Posterior vena cava (tissue), 2 donors: Measurements from ENCODE around the gene SYNPO. TPM values are rescaled to one million over a fixed set of nuclear protein-coding genes. Genes with fewer than 3 reads are reported as not detected.

Source experiments
- DNase-seq: peaks from one replicate; pipeline ENCODE4 v3.0.0-alpha.2; 2020; ENCODE audit warnings: low spot score
- intact Hi-C, 2 donors: fragments of 100-400 bp; cut with DNase I; formaldehyde crosslinking; loops; one replicate each; pipeline versions ENCODE4 v1.14.1 to v1.14.2; 2022 to 2023
- total RNA-seq, 2 donors: library from RNA; stranded (reverse); fragmentation: NEBNext Ultra II Directional; extraction: Animal tissue kit (Norgen Biotek cat#: 25700); gene quantifications; one replicate each; pipeline ENCODE4 v1.2.1, GENCODE V29; 2021
- donor health status: DM: yes; HTN: yes; CAD: no.
- donor health status: DM: yes; HTN: yes; CAD: no.

The SYNPO gene
- total RNA-seq, 2 donors from 2014 or later, result 183 to 218 TPM

DNA sequence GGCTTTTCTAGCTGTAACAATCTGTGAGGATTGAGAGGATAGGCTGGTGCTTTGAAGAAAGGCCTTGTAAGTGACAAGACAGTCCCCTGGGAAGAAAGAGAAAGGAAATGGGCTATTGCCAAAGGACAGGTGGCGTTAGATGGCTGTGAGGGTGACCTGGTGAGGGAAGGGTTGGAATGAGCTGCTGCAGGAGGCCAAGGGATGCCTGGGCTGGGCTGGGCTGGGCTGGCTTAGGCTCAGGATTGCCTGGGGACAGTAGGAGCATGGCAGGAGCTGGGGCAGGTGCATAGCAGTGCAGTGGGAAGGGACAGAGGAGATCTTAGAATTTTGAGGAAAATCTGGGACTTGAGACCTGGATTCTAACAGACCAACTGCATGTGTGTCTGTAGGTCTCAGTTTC, 10.9 kb downstream of the SYNPO start:
- DNase-seq, result no peak
- intact Hi-C loops, result loop anchor here in 1 of 2 donors (2.0 kb wide), 1 partner anchor 85 kb away; no protein-coding TSS in a partner anchor

DNA sequence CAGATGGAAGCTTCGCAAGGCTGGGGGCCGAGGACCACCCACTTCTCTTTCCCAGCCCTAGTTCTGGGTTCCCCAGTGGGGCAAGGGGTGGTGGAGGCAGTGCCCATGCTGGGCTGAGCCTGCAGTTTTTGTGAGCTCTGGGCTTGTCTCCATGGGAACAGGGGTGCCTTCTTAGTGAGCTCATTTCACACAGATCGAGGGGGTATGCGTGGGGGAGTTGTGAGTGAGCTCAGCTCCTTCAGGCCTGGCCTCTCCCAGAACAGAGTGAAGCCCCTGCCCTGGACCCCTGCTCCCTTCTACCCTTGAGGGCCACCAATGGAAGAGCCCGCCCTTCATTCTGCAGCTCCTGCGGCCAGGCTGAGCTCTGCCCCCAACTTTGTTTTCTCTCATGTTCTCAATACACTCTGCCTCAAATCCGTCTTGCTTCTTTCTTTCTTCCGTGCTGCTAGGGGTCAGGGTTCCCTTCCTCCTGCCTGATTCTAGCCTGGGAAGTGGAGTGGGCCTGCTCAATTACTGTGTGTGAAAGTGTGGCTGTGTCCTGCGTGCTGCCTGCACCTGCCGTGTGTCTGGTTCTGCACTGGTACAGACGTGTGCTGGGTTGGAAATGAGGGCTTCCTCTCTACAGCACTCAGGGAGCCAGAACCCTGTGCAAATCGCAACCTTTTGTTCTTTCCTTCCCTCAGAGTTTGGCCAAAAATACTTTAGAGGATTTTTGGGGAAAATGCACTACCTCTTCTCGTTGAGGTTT, 11.6 kb downstream of the SYNPO start:
- intact Hi-C loops, result loop anchor here in 1 of 2 donors (2.0 kb wide), 1 partner anchor 85 kb away; no protein-coding TSS in a partner anchor
- DNase-seq, result no peak

DNA sequence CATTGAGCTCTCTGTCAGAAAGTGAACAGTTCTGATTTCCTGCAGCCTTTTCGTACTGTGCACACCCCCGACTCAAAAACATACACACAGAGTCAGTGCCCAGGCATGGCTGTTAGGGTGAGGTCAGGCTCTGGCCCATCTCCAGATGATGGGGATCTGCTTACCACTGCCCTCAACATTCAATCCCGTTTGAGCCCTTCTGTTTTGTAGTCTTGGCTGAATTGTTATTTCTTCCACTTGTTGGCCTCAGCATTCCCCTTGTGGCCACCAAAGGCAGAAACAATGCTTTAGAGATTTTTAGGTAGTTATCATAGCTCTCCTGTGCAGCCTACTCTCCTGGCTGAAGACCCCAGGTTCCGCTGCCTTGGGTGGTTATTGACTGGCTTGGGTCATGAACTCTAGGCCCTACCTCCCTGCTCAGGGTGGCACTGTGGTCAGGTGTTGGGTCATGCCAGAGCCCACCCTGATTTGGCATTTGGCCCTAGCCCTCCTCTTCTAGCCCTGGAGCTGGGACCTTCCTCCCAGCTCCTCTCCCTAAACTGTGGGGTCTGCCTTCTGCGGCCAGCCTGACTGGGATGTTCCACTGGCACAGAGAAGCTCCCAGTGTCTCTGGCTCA, 12.8 kb downstream of the SYNPO start:
- intact Hi-C loops, result no loop called here

DNA sequence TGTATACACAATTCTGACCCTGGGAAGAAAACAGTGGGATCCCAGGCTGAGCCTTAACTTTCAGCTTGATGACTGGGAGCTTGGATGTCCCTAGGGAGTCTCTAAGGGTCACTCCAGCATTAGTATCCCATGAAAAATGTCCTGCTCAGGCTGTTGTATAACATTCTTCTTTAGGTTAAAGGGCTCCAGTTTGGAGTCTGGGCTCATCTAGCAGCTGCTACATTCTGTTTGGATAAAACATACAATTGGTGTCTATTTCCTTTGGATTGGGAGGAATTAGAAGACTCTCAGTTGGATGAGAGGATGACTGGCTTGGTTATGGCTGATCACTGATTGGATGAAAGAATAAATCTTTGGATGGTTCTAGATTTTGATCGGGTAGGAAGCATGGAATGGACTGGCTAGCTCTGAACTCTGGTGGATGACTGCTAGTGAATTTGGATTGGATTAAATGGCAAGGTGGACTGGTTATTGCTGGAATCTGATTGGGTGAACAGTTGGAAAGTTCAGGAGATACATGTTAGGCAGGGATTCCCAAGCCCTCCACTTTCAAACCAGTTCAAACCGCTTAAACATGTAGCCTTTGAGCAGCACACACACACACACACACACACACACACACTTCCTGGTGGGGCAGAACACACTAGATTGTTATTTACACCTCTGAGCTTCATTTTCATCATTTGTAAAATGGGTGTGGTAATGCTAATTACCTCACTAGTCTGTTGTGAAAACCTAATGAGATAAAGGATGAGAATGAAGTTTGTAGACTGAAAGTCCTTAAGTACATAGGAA, 13.5 kb downstream of the SYNPO start:
- intact Hi-C loops, result no loop called here

More for the DNA sequence above, 12.8 kb downstream of the SYNPO start:
- no peak for DNase-seq

DNA sequence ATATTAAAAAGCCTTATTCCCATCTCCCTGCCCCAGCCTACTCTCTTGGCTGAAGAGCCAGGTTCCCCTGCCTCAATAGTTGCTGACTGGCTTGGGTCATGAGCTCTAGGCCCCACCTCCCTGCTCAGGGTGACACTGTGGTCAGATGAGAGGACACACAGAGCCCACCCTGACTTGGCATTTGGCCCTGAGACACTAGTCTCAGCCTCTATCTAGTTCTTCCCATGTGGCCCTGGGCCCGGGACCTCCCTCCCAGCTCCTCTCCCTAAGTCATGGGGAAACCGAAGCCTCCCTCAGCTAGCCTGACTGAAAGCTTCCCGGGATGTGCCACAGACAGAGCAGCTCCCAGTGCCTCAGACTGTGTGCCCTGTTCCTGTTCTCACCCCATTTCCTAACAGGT, 14.8 kb downstream of the SYNPO start:
- peak; percentile 78 for DNase-seq
- intact Hi-C loops, result loop anchor here (5.0 kb wide), 2 partner anchors 68 to 93 kb away; no protein-coding TSS in a partner anchor

More for the DNA sequence above, 13.5 kb downstream of the SYNPO start:
- no peak for DNase-seq

DNA sequence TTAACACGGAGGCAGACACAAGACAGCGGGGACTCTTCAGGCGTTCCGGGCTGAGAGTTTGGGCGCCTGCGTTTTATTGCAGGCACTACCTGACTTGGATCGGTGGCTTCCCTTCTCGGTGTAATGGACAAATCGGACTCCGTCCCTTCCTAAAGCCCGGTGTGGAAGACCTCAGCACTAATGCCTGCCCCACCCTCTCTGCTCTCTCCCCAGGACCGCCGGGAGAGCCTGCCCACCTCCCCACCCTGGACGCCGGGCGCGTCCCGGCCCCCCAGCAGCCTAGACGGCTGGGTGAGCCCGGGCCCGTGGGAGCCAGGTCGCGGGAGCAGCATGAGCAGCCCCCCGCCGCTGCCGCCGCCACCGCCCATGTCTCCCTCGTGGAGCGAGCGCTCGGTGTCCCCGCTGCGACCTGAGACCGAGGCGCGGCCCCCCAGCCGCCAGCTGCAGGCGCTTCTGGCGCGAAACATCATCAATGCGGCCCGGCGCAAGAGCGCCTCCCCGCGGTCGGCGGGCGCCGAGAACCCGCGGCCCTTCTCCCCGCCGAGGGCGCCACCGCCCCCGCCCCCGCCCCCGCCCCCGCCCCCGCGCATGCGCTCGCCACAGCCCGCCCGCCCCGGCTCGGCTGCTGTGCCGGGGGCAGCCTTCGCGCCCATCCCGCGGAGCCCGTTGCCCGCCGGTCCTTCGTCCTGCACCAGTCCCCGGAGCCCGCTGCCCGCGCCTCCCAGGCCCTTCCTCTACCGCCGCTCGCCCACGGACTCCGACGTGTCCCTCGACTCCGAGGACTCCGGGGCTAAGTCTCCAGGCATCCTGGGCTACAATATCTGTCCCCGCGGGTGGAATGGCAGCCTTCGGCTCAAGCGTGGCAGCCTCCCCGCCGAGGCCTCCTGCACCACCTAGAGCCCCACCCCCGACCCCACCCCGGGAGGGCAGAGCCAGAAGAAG, 16.0 kb downstream of the SYNPO start:
- peak; percentile 92 for DNase-seq
- intact Hi-C loops, result loop anchor here (5.0 kb wide), 2 partner anchors 69 to 94 kb away; no protein-coding TSS in a partner anchor

DNA sequence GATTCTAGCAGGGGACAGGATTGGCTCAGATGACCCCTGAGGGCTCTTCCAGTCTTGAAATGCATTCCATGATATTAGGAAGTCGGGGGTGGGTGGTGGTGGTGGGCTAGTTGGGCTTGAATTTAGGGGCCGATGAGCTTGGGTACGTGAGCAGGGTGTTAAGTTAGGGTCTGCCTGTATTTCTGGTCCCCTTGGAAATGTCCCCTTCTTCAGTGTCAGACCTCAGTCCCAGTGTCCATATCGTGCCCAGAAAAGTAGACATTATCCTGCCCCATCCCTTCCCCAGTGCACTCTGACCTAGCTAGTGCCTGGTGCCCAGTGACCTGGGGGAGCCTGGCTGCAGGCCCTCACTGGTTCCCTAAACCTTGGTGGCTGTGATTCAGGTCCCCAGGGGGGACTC, 17.7 kb downstream of the SYNPO start:
- DNase-seq, result peak; percentile 58
- intact Hi-C loops, result loop anchor here (5.0 kb wide), 2 partner anchors 71 to 96 kb away; no protein-coding TSS in a partner anchor

DNA sequence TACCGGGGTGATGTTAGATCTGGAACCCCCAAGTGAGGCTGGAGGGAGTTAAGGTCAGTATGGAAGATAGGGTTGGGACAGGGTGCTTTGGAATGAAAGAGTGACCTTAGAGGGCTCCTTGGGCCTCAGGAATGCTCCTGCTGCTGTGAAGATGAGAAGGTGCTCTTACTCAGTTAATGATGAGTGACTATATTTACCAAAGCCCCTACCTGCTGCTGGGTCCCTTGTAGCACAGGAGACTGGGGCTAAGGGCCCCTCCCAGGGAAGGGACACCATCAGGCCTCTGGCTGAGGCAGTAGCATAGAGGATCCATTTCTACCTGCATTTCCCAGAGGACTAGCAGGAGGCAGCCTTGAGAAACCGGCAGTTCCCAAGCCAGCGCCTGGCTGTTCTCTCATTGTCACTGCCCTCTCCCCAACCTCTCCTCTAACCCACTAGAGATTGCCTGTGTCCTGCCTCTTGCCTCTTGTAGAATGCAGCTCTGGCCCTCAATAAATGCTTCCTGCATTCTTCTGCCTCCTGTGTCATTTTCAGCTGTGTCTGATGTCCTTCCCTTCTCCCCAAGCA, 18.3 kb downstream of the SYNPO start:
- DNase-seq, result peak; percentile 54
- intact Hi-C loops, result loop anchor here (5.0 kb wide), 2 partner anchors 71 to 96 kb away; no protein-coding TSS in a partner anchor

DNA sequence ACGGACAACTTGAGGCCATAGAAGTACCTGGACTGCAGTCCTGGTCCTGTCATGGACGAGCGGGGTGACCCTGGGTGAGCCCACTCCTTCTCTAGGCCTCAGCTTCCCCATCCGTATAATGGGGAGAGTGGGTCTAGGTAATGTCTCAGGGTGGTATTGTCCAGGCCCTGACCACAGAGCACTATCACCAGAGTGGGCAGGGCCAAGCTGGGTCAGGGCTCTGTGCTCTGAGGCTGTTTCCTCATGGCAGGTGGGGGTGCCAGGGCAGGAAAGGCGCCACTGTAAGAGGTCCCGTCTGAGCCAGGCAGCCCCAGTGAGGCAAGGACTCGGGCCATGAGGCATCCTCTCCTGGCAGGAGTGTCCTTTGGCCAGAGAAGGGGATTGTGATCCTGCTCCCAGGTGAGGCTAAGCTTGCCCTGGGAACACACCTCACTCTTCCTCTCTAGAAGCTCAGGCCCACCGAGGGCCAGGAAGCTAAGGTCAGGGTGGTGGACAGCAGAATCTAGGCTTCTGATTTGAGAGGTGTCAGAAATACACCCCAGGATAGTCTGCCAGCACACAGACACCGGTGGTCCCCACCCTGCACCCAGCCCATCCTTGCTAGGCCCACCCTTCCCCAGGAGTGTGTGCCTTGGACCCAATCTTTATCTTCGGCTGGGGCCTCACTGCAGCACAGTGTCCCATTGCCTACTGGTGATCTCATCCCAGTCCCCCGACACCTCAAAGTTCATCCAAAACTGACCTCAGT, 19.1 kb downstream of the SYNPO start:
- DNase-seq, result peak; percentile 62
- intact Hi-C loops, result loop anchor here (5.0 kb wide), 3 partner anchors 72 to 997 kb away; no protein-coding TSS in a partner anchor

DNA sequence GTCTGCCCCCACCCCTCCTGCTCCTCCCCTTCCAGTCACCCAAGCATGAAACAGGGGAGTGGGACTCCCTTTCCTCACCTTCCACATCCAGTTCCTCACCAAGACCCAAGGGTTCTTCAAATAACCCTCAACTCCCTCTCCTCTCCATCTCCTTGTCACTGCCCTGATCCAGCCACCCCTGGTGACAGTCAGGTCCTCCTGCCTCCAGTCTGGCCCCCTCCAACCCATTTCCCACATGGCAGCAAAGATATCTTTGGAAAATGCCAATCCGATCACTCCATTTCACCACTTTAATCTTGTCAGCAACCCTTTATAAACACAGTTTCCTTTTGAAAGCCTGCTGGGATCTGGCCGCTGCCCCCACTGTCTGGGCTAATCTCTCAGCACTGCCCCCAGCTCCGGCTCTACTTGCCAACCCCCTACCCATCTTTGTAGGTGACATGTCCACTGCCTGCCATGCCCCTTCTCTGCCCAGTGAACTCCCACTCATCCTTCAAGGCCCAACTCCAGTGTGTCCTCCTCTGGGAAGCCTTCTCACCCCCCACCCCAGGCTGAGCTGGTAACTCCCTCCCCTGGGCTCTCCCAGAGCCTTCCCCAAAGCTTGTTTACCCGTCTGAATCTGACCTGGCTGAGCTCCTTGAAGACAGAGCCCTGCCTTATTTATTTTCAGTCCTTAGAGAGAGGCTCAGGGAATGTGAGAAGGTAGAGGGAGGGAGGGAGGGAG, 19.8 kb downstream of the SYNPO start:
- intact Hi-C loops, result loop anchor here in 1 of 2 donors (5.0 kb wide), 1 partner anchor 998 kb away; no protein-coding TSS in a partner anchor

DNA sequence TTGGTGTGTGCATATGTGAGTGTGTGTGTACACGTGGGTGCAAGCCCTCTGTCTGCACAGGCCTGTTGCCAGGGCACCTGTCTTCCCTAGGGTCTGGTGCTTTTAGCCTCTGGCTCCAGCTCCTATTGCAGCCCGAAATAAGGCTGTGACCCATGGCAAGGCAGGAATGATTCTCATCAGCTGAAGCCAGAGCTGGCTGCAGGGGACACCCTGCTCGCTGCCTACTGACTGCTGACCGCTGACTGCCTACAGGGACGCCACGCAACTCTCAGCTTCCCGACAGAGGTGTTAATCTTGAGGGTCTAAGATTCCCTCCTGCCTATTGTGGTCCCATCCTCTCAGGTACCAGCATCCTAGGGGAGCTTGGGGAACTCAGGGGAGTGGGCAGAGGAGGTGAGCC, 20.6 kb downstream of the SYNPO start, which contains the start of gene MYOZ3:
TSS of gene MYOZ3 (plus strand) at position 166 of the 400 bp plus-strand sequence. CDS start 1,691 bp downstream, outside the sequence.
- no peak for DNase-seq
- intact Hi-C loops, result loop anchor here in 1 of 2 donors (5.0 kb wide), 1 partner anchor 999 kb away; no protein-coding TSS in a partner anchor

More for the DNA sequence above, 19.8 kb downstream of the SYNPO start:
- DNase-seq, result peak; percentile 49

DNA sequence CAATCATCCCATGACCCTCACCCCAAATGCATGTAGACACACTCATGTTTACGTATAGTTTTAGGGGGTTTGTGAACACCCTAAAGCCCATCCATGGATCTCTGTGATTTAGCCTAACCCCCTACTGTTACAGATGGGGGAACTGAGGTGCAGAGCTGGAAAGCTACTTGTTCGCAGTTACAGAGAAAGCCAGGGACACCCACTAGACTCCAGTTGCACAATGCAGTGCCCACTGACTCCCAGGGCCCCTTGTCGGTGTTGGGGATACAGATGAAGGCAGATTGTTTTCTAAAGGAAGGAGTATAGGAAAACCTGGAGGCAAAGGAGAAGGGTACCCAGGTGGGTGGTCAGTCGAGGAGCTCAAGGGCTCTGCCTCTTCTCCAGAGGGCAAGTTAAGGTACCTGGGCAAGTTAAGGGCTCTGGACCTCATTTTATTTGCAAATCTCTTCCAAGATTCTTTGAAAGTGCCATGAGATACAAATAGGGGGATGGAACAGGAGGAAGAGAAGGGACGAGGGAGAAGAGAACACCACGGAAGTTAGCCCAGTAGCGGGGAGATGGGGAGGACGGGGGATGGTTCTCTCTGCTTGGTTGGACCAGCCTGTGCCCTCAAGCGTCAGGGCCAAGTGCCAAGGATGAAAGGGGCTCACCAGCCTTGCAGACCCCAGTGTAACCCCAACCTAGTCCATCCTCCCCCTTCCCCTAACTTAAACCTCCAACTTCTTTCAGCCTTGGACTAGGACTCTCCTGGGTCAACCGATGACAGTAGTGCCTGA, 21.5 kb downstream of the SYNPO start:
- intact Hi-C loops, result loop anchor here in 1 of 2 donors (5.0 kb wide), 1 partner anchor 1000 kb away; no protein-coding TSS in a partner anchor
- DNase-seq, result no peak

DNA sequence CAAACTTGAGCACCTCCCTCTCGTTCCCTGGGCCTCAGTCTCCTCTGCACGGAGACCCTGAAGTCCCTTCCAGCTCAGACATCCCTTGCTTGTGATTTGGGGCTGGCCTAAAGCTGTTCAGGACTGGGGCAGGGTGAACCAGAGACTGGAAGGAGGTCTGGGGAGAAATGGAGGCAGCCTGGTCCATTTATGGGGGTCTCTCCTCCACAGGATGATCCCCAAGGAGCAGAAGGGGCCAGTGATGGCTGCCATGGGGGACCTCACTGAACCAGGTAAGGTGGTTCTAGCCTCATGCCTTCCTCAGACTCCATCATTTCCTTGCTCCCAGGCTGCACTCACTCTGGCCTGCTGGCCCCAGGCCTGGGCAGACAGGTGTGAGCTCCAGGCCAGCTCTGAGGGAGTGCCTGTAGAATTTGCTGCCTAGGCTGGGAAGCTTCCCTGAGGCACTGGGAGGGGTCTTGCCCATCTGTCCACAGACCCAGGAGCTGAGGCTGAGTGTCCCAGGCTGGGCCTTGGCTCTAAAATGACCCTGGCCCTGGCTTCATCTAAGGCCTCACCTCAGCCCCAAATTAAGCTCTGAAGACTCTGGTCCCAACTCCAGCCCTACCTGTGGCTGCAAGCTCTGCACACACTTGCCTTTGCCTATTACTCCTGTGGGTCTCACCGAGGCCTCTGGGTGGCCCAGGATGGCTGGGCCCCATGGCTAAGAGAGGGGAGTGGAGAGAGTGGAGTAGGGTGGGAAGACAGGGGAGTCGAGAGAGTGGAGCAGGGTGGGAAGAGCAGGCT, 22.5 kb downstream of the SYNPO start:
- intact Hi-C loops, result loop anchor here in 1 of 2 donors (1.0 to 5.0 kb wide), 2 partner anchors 48 to 1001 kb away; no protein-coding TSS in a partner anchor
- DNase-seq, result no peak

DNA sequence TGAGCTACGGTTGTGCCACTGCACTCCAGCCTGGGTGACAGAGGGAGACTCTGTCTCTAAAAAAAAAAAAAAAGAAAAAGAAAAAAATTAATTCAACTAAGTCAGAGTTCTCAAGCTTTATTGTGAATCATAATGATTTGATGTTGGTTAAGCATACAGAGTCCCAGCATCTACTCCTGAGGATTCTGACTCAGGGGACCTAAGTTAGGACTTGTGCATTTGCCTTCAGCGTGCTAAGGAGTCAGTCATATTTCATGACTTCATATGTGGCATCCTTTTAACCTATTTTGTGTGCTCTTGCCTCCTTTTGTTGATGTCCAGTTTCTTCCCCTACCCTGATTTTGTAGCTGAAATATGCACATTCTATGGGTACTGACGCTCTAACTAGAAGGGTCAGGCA, 23.5 kb downstream of the SYNPO start:
- intact Hi-C loops, result loop anchor here in 1 of 2 donors (1.0 to 5.0 kb wide), 2 partner anchors 47 to 1002 kb away; no protein-coding TSS in a partner anchor
- no peak for DNase-seq

DNA sequence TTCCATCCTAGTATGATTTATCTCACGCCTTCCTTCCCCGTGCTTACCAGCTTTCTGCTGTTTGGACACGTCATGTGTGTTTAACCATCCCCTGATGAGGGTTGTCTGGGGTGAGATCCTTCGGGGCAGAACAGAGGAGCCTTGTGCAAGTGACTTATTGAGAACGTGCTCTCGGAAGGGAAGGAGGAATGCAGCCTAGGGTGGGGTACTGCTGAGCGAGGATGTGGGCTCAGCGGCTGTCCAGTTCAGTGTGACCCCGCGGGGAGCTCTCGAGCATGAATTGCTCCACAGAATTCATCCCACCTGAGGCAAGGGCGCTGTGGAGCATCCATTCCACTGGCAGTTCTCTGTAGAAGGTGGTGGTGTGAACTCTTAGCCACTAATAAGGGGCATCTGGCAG, 24.6 kb downstream of the SYNPO start:
- intact Hi-C loops, result no loop called here
- no peak for DNase-seq
